NCI-H345 treated with DMSO at 0.1 percent for 48 hours (cell line): ENCODE results near the gene CD200R1.
"Not testable (repeated sequence)": the region's sequence is repeated elsewhere in the genome, so short reads cannot be mapped to it uniquely, and the experiment has no call there.

Source experiments
- DNase-seq: peaks from one replicate; lab custom pipeline; 2025; ENCODE audit not compliant: unreplicated experiment; lab: John Stamatoyannopoulos, UW

Gene CD200R1

GRCh38 chr3:112976001-112976400, 1.1 kb upstream of the CD200R1 start:
- DNase-seq, result no peak

- DNase-seq, result no peak
Observed at GRCh38 chr3:112974178-112974517, 755 bp downstream of the CD200R1 start.

GRCh38 chr3:112973325-112974177, 1.4 kb downstream of the CD200R1 start:
- DNase-seq, result no peak

GRCh38 chr3:112972158-112972557, 2.7 kb downstream of the CD200R1 start:
- no peak for DNase-seq

DNA sequence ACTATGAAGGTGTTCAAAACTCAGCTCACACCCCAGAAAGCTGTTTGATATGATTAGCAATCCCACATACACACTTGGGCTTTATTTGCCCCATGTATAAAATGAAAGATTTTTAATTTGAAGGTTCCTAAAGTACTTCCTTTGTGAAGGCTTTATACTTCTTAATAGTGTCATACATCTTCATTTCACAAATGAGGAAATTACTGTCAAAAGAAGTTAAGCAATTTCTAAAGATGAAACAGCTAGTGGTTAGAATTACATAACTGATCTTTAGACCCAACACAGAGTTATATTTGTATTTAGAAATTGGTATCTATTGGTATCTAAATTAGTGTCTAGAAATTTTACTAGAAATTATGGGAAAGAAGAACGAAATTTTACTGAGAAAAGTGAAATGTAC, 7.1 kb downstream of the CD200R1 start:
- no peak for DNase-seq

DNA sequence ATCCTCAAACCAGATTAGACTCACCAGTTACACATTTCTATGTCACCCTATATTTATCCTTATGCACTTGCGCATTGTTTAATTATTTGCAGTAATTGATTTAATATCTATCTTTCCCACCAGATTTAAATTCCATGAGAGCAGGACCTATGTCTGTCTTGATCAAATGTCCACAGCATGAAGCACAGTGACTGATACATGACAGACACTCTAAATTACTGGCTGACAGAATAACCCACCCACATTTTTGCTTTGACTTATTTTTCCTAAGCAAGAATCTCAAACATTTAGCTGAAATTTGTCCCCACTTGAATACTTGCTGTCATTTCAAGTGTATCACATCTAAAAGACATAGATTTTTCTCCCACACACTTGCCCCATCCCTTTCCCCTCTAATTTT, 7.5 kb downstream of the CD200R1 start:
- no peak for DNase-seq

DNA sequence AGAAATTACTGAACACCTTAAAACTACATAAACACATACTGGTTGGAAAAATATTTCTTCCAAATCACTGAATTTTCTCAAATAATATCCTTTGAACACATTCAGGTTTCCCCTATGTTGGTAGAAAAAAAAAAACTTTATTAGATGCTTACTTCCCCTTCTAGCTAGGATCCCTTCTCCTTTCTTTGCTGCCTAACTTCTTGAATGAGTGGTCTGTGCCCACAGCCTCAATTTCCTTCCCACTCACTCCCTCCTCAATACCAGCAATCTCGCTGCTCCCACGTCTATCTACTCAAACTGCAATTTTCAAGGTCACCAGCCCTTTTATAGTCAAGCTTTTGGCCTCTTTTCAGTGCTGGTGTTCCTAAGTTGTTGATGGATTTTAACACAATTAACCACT, 8.3 kb downstream of the CD200R1 start:
- DNase-seq, result no peak

- DNase-seq, result no peak
Observed at GRCh38 chr3:112965656-112966055, 9.2 kb downstream of the CD200R1 start.

- DNase-seq, result no peak
Observed at GRCh38 chr3:112963683-112964082, 11.2 kb downstream of the CD200R1 start.

GRCh38 chr3:112958811-112959560, 15.9 kb downstream of the CD200R1 start:
- DNase-seq, result no peak

- no peak for DNase-seq
Observed at GRCh38 chr3:112956351-112956750, 18.6 kb downstream of the CD200R1 start.

DNA sequence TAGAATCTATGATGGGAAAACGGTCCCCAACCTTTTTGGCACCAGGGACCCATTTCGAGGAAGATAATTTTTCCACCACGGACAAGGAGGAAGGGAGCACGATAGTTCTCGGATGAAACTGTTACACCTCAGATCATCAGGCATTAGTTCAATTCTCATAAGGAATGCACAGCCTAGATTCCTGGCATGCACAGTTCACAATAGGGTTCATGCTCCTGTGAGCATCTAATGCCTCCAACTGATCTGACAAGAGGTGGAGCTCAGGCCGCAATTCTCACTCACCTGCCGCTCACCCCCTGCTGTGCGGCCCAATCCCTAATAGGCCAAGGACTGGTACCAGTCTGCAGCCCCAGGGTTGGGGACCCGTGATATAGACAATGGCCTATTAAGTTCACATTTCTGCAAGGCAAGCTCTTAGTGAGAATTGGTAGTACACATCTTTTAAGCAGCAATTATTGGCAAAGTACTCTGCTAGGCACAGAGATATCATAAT, 26.5 kb downstream of the CD200R1 start:
- no peak for DNase-seq

GRCh38 chr3:112931736-112932521, 43.0 kb downstream of the CD200R1 start:
- DNase-seq, result no peak

- no peak for DNase-seq
Observed at GRCh38 chr3:112930771-112931170, 44.1 kb downstream of the CD200R1 start.

GRCh38 chr3:112925969-112926368, 48.9 kb downstream of the CD200R1 start:
- DNase-seq, result no peak

- DNase-seq, result no peak
Observed at GRCh38 chr3:112925560-112925959, 49.3 kb downstream of the CD200R1 start.

GRCh38 chr3:112919541-112919940, 55.4 kb downstream of the CD200R1 start:
- not testable (repeated sequence) for DNase-seq

GRCh38 chr3:112908252-112908651, 66.7 kb downstream of the CD200R1 start:
- no peak for DNase-seq

DNA sequence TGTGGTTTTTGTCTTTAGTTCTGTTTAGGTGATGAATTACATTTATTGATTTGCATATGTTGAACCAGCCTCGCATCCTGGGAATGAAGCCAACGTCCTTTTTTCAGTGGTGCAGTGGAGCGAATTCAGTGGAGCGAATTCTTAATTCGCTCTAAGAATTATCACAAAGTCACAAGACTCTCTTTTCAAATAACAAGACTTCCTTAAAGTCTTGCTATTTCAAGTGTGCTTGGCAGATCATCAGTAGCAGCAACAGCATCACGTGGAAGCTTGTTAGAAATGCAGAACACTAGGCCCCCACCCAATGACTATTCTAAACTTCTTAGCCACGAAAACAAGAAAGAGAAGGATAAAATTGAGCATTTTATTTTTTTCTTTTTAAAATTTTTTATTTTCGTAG, 70.1 kb downstream of the CD200R1 start:
- no peak for DNase-seq

DNA sequence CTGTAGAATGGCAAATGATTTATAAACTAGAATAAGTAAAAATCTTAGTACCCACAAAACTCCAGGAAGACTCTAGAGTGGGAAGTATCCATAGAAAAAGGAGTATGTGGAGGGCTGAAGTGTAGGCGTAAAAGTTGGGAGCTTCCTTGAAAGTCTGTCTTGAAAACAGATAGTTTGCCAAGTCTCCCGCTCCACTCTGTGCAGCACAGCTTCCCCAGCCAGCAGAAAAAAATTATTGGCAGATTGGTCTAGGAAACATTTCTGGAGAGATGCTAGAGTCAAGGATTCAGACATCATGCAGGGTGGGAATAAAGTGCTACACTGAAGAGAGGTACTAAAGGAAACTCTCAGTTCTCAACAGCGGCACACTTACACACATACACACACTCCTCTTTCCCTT, 74.8 kb downstream of the CD200R1 start:
- DNase-seq, result no peak

GRCh38 chr3:112897791-112898190, 77.1 kb downstream of the CD200R1 start:
- DNase-seq, result no peak
